Effector CD4-positive, alpha-beta T cell (primary cell): ENCODE data around the gene LRRC43.
"Not testable (repeated sequence)": the region's sequence is repeated elsewhere in the genome, so short reads cannot be mapped to it uniquely, and the experiment has no call there.

Experiments
- DNase-seq: peaks from one replicate; pipeline ENCODE4 v3.0.0-alpha.2; 2020

LRRC43 gene

GRCh38 chr12:122159882-122160281 is 23.0 kb upstream of the LRRC43 start:
- no peak for DNase-seq

GRCh38 chr12:122160761-122161160 is 22.2 kb upstream of the LRRC43 start:
- no peak for DNase-seq

- no peak for DNase-seq
Measured at GRCh38 chr12:122161682-122162081, 21.2 kb upstream of the LRRC43 start.

- no peak for DNase-seq
Measured at GRCh38 chr12:122162976-122163375, 19.9 kb upstream of the LRRC43 start.

GRCh38 chr12:122166422-122167349 is 16.2 kb upstream of the LRRC43 start:
- no peak for DNase-seq

- no peak for DNase-seq
Measured at GRCh38 chr12:122167356-122167925, 15.5 kb upstream of the LRRC43 start.

GRCh38 chr12:122168492-122168891 is 14.4 kb upstream of the LRRC43 start:
- DNase-seq: no peak

GRCh38 chr12:122171399-122171798 is 11.5 kb upstream of the LRRC43 start:
- no peak for DNase-seq

- no peak for DNase-seq
Measured at GRCh38 chr12:122172262-122172939, 10.5 kb upstream of the LRRC43 start.

GRCh38 chr12:122174155-122174845 is 8.6 kb upstream of the LRRC43 start, which contains the start of gene IL31:
Gene IL31 (minus strand): TSS chr12:122174221. CDS start chr12:122174172, 49 bp downstream.
- DNase-seq: no peak

- not testable (repeated sequence) for DNase-seq
Measured at GRCh38 chr12:122176473-122176872, 6.5 kb upstream of the LRRC43 start.

GRCh38 chr12:122183588-122183940 is 641 bp downstream of the LRRC43 start:
- DNase-seq: no peak

GRCh38 chr12:122184517-122184916 is 1.6 kb downstream of the LRRC43 start:
- DNase-seq: no peak

GRCh38 chr12:122185079-122185478 is 2.2 kb downstream of the LRRC43 start:
- DNase-seq: no peak

- DNase-seq: no peak
Measured at GRCh38 chr12:122185494-122186082, 2.7 kb downstream of the LRRC43 start.

- DNase-seq: no peak
Measured at GRCh38 chr12:122187466-122187865, 4.5 kb downstream of the LRRC43 start.

- no peak for DNase-seq
Measured at GRCh38 chr12:122189626-122190475, 6.9 kb downstream of the LRRC43 start.

GRCh38 chr12:122190842-122191668 is 8.1 kb downstream of the LRRC43 start:
- DNase-seq: peak; percentile 31

GRCh38 chr12:122192441-122192840 is 9.5 kb downstream of the LRRC43 start:
- DNase-seq: no peak

GRCh38 chr12:122194804-122195203 is 11.9 kb downstream of the LRRC43 start:
- DNase-seq: no peak

- DNase-seq: no peak
Measured at GRCh38 chr12:122195405-122195804, 12.5 kb downstream of the LRRC43 start.
